Measurements from ENCODE around the gene ITIH4. TPM values are rescaled to one million over a fixed set of nuclear protein-coding genes. Genes with fewer than 3 reads are reported as not detected.

Gene ITIH4
- total RNA-seq, 3 donors from 2014 or later (not counting 1 experiment from before 2014, with no cell fraction given): 28.2 to 33.0 (median 32.8) TPM

DNA sequence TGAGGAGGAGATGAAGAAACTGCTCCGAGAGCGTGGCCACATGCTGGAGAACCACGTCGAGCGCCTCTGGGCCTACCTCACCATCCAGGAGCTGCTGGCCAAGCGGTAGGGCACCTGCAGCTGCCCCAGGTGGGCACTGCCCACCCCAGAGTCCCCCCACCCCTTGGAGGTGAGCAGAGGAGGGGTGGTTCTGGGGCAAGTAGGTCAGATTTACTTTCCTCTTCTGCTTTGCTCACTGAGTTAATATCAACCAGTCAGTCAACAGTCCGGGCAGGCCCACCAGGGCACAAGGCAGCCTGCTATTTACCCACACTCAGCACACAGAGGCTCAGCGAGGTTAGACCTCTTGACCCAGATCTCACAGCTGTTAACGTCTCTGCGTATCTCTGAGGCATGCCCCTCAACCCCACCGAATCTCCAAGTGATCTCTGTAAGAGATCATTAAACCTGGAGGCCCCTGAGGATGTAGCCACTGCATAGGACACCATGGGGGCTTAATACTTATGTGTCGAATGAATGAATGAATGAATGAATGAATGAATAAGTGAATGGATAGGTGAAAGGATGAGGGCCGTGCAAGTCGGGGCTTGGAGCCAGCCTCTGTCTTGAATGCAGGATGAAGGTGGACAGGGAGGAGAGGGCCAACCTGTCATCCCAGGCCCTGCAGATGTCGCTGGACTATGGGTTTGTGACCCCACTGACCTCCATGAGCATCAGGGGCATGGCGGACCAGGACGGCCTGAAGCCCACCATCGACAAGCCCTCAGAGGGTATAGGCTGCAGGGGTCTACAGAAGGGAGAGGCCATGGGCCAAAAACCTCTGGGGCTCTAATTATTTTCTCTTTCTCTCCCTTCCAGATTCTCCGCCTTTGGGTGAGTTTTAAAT is 43.9 kb downstream of the ITIH4 start:
- H3K9me3 ChIP-seq (ENCODE audit: control insufficient read depth, insufficient read depth, low read length): no peaks in the 10 kb centered on the region
- H3K4me1 ChIP-seq (ENCODE audit: control insufficient read depth, insufficient read depth, low read length): no peaks in the 10 kb centered on the region
- no peaks in the 10 kb centered on the region for H3K9me3 Mint-ChIP-seq
- no peak overlapping the region for H3K4me3 ChIP-seq (ENCODE audit: low read length)
- whole genome bisulfite sequencing (ENCODE audit: insufficient coverage): 84% methylated on average over 18 of the region's 19 CpGs
- H3K4me3 Mint-ChIP-seq: no peak overlapping the region
- H3K27me3 ChIP-seq (ENCODE audit: control insufficient read depth, insufficient read depth, low read length): no peaks in the 10 kb centered on the region
- DNase-seq (no peak), ATAC-seq (no peak)
- H3K27ac ChIP-seq (ENCODE audit: low read length): no peak overlapping the region
- peaks cover 0 to 3% of the 10 kb centered on the region in 2 donors for H3K27me3 Mint-ChIP-seq (ENCODE audit: low read depth in 2 of 2)
- TF ChIP-seq CTCF (IDR thresholded peaks at IDR 0.05): no peak
- H3K36me3 Mint-ChIP-seq: no peaks in the 10 kb centered on the region
- intact Hi-C loops (cut with micrococcal nuclease): no loop called here
- H3K4me1 Mint-ChIP-seq: peaks cover 6 to 13% of the 10 kb centered on the region in 2 donors
- H3K27ac Mint-ChIP-seq: no peak overlapping the region
- H3K36me3 ChIP-seq (ENCODE audit: control insufficient read depth, insufficient read depth, low read length): no peaks in the 10 kb centered on the region

DNA sequence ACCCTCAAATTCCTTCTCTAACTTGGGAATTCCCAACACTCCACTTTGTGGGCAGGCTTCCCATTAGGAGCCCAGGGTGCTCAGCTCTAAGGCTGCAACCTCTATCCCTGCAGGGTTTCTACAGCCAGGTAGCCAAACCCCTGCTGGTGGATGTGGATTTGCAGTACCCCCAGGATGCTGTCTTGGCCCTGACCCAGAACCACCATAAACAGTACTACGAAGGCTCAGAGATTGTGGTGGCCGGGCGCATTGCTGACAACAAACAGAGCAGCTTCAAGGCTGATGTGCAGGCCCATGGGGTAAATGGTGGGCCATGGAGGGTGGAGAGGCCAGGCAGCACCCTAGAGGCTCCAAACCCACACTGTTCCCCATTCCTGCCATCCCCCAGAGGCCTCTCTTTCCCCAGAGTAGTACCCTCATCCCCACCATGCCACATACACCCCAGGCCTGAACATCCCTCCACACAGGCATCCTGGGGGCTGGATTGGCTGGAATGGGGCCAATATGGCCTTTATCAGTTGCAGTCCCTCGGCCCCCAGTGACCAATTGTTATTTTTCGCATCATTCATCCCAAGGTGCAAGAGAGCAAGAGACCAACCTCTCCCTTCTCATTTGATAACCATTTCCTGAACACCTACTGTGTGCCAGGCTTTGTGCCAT is 45.4 kb downstream of the ITIH4 start:
- Mint-ChIP-seq H3K27ac (no peak overlapping the region), H3K27me3 (ENCODE audit: low read depth in 2 of 2) (peaks cover 0 to 3% of the 10 kb centered on the region in 2 donors), H3K36me3 (no peaks in the 10 kb centered on the region), H3K4me1 (peaks cover 6 to 20% of the 10 kb centered on the region in 2 donors), H3K9me3 (no peaks in the 10 kb centered on the region), H3K4me3 (no peak overlapping the region)
- intact Hi-C loops (cut with micrococcal nuclease): no loop called here
- 90% methylated on average over 5 of the region's 5 CpGs for WGBS (ENCODE audit: insufficient coverage)
- H3K27ac ChIP-seq (ENCODE audit: low read length): no peak overlapping the region
- ATAC-seq (no peak), DNase-seq (no peak)
- no peaks in the 10 kb centered on the region for H3K4me1 ChIP-seq (ENCODE audit: control insufficient read depth, insufficient read depth, low read length)
- H3K4me3 ChIP-seq (ENCODE audit: low read length): no peak overlapping the region
- no peaks in the 10 kb centered on the region for H3K9me3 ChIP-seq (ENCODE audit: control insufficient read depth, insufficient read depth, low read length)
- no peaks in the 10 kb centered on the region for H3K36me3 ChIP-seq (ENCODE audit: control insufficient read depth, insufficient read depth, low read length)
- H3K27me3 ChIP-seq (ENCODE audit: control insufficient read depth, insufficient read depth, low read length): no peaks in the 10 kb centered on the region
- TF ChIP-seq CTCF (IDR thresholded peaks at IDR 0.05): no peak

DNA sequence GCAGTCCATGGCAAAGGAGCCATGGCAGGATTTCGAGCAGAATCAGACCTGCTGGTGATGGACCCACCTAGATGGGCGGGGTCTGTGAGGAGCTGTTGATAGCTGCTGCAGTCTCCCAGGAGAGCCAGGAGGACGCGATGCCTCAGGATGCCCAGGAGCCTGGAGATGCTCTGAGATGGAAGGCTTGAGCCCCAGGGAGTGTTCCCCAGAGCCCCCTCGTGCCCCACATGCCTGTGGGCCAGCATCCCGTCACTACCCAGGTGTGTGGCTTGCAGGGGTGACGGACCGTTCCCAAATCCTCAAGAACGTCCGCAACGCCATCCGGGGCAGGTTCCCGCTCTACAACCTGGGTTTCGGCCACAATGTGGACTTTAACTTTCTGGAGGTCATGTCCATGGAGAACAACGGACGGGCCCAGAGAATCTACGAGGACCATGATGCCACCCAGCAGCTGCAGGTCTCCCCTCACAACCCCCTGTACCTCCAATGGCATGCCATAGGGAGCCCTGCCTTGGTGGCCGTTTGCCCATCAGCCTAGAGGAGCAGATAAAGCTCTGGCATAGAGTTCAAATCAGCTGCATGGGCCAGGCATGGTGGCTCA is 46.4 kb downstream of the ITIH4 start:
- Mint-ChIP-seq H3K27ac (no peak overlapping the region), H3K4me1 (peaks cover 6 to 20% of the 10 kb centered on the region in 2 donors), H3K4me3 (no peak overlapping the region), H3K27me3 (ENCODE audit: low read depth in 2 of 2) (peaks cover 0 to 3% of the 10 kb centered on the region in 2 donors), H3K36me3 (no peaks in the 10 kb centered on the region), H3K9me3 (no peaks in the 10 kb centered on the region)
- intact Hi-C loops (cut with micrococcal nuclease): no loop called here
- no peak for ATAC-seq
- peaks cover 9% of the 10 kb centered on the region for H3K4me1 ChIP-seq (ENCODE audit: control insufficient read depth, insufficient read depth, low read length)
- no peaks in the 10 kb centered on the region for H3K36me3 ChIP-seq (ENCODE audit: control insufficient read depth, insufficient read depth, low read length)
- no peaks in the 10 kb centered on the region for H3K27me3 ChIP-seq (ENCODE audit: control insufficient read depth, insufficient read depth, low read length)
- H3K9me3 ChIP-seq (ENCODE audit: control insufficient read depth, insufficient read depth, low read length): no peaks in the 10 kb centered on the region
- TF ChIP-seq CTCF (IDR thresholded peaks at IDR 0.05): no peak
- H3K4me3 ChIP-seq (ENCODE audit: low read length): no peak overlapping the region
- no peak for DNase-seq
- 87% methylated on average over 18 of the region's 18 CpGs for WGBS (ENCODE audit: insufficient coverage)
- H3K27ac ChIP-seq (ENCODE audit: low read length): no peak overlapping the region

All from natural killer cell (primary cell).